ENCODE data around the gene MYO15B.

Gene MYO15B

DNA sequence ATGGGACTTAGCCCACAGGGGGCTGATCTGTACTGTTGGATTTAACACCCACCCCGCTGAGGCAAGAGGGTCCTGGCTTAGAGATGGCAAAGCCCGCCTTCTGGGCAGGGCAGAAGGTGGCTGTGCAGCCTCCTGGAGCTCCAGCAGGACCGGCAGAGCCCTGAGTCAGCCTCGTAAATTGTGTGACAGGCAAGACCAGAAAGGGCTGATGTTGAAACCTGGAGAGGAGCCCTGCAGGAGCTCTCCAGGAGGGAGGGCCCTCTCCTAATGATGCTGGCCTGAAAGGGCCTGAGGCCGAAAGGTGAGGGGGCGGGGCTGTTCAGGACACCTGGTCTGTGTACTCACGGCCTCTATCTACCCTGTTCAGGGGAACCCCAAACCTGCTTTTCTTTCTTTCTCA lies 22.5 kb upstream of the MYO15B start:
- no peak overlapping the region for H3K4me3 Mint-ChIP-seq
- H3K4me1 Mint-ChIP-seq, result no peaks in the 10 kb centered on the region
- ATAC-seq (replicated peaks; ENCODE audit: extremely low read depth, poor library complexity, severe bottlenecking), result no peak
- peaks cover 27% of the 10 kb centered on the region for H3K36me3 Mint-ChIP-seq (ENCODE audit: insufficient read depth)
- H3K27ac Mint-ChIP-seq (ENCODE audit: low read depth), result peak overlapping the region; percentile 46
- no peak for DNase-seq (ENCODE audit: low spot score in 2 of 2)
- no peaks in the 10 kb centered on the region for H3K9me3 Mint-ChIP-seq
- no peaks in the 10 kb centered on the region for H3K27me3 Mint-ChIP-seq

DNA sequence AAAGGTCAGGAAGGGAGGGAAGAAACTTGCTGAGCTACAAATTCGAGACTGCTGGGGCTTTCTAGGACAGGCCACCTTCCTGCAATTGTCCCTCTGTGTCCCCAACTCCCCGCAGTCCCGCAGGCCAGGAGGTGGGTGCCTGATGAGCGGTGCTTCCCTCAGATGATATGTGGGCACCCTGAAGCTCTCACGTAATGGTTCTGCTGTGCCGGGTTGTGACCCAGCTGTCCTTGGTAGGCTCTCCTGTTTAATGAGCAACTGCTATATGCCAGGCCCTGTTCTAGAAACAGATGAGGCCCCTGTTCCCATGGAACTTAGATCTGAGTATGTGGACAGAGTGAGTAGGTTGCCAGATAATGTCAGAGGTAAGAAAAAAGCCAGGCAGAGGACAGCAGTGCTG lies 22.0 kb upstream of the MYO15B start:
- Mint-ChIP-seq H3K4me1 (no peaks in the 10 kb centered on the region), H3K4me3 (no peak overlapping the region), H3K36me3 (ENCODE audit: insufficient read depth) (peaks cover 26% of the 10 kb centered on the region), H3K9me3 (no peaks in the 10 kb centered on the region), H3K27me3 (no peaks in the 10 kb centered on the region), H3K27ac (ENCODE audit: low read depth) (peak overlapping the region; percentile 46)
- ATAC-seq (replicated peaks; ENCODE audit: extremely low read depth, poor library complexity, severe bottlenecking), result no peak
- DNase-seq (ENCODE audit: low spot score in 2 of 2), result no peak

DNA sequence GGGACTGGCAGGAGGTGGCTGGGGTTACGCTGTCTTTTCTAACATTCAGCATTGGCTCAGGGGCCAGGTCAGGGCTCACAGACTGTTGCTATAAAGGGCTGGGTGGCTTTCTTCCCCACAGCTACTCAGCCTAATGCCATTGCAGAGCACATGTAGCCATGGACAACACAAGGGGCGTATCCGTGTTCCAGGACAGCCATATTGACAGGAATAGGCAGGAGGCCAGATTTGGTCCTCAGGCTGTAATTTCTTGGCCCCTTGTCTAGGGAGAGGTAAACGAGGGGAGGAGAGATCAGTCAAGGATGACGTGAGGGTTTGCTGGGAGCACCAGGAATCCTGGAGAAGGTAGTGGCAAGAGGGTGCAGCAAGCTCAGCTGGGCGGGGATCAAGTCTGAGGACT lies 21.2 kb upstream of the MYO15B start:
- Mint-ChIP-seq H3K4me1 (no peaks in the 10 kb centered on the region), H3K27ac (ENCODE audit: low read depth) (no peak overlapping the region), H3K9me3 (no peaks in the 10 kb centered on the region), H3K4me3 (no peak overlapping the region), H3K27me3 (no peaks in the 10 kb centered on the region), H3K36me3 (ENCODE audit: insufficient read depth) (peaks cover 27% of the 10 kb centered on the region)
- ATAC-seq (replicated peaks; ENCODE audit: extremely low read depth, poor library complexity, severe bottlenecking) (no peak), DNase-seq (ENCODE audit: low spot score in 2 of 2) (no peak)

DNA sequence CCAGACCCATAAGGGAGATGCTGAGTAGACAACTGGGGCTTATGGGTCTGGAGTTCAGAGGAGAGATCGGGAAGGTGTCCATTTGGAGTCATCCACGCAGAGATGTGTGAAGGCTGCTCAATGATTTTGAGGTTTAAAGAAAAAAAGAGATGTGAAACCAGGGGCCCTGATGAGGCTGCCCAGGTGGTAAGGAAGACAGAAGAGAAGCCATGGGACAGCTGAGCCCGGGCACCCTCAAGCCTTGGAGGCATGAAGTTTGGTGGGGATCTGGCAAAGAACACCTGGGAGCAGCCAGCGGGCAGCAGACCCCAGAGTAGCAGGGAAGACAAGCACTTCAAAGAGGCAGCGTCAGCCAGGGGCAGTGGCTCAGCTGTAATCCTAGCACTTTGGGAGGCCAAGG lies 20.8 kb upstream of the MYO15B start:
- no peaks in the 10 kb centered on the region for H3K27me3 Mint-ChIP-seq
- DNase-seq (ENCODE audit: low spot score in 2 of 2), result no peak

DNA sequence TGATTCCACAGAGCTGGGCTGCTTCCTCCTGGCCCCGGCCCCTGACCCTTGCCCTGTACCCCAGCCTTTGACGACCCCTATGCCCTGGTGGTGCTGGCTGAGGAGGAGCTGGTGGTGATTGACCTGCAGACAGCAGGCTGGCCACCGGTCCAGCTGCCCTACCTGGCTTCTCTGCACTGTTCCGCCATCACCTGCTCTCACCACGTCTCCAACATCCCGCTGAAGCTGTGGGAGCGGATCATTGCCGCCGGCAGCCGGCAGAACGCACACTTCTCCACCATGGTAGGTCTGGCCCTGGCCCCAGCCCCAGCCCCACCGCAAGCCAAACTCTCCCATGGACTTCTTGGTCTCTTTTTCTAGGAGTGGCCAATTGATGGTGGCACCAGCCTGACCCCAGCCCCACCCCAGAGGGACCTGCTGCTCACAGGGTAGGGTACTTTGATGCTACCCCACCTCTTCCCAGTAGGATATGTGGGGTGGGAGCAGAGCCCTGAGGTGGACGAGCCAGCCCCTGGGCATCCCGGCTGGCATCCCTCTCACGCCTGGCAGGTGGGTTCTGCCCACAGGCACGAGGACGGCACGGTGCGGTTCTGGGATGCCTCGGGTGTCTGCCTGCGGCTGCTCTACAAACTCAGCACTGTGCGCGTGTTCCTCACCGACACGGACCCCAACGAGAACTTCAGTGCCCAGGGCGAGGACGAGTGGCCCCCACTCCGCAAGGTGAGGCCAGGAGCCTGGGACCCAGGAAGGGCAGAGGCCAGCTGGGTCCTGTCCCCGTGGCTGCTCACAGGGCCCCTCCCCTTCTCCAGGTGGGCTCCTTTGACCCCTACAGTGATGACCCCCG lies 19.0 kb upstream of the MYO15B start:
- H3K27me3 Mint-ChIP-seq, result no peaks in the 10 kb centered on the region
- peaks cover 24% of the 10 kb centered on the region for H3K36me3 Mint-ChIP-seq (ENCODE audit: insufficient read depth)
- no peak overlapping the region for H3K27ac Mint-ChIP-seq (ENCODE audit: low read depth)
- no peaks in the 10 kb centered on the region for H3K4me1 Mint-ChIP-seq
- H3K9me3 Mint-ChIP-seq, result no peaks in the 10 kb centered on the region
- ATAC-seq (replicated peaks; ENCODE audit: extremely low read depth, poor library complexity, severe bottlenecking) (no peak), DNase-seq (ENCODE audit: low spot score in 2 of 2) (no peak)
- no peak overlapping the region for H3K4me3 Mint-ChIP-seq

More for the DNA sequence above, 20.8 kb upstream of the MYO15B start:
- Mint-ChIP-seq H3K4me1 (no peaks in the 10 kb centered on the region), H3K36me3 (ENCODE audit: insufficient read depth) (peaks cover 28% of the 10 kb centered on the region), H3K27ac (ENCODE audit: low read depth) (no peak overlapping the region), H3K9me3 (no peaks in the 10 kb centered on the region), H3K4me3 (no peak overlapping the region)
- no peak for ATAC-seq (replicated peaks; ENCODE audit: extremely low read depth, poor library complexity, severe bottlenecking)

DNA sequence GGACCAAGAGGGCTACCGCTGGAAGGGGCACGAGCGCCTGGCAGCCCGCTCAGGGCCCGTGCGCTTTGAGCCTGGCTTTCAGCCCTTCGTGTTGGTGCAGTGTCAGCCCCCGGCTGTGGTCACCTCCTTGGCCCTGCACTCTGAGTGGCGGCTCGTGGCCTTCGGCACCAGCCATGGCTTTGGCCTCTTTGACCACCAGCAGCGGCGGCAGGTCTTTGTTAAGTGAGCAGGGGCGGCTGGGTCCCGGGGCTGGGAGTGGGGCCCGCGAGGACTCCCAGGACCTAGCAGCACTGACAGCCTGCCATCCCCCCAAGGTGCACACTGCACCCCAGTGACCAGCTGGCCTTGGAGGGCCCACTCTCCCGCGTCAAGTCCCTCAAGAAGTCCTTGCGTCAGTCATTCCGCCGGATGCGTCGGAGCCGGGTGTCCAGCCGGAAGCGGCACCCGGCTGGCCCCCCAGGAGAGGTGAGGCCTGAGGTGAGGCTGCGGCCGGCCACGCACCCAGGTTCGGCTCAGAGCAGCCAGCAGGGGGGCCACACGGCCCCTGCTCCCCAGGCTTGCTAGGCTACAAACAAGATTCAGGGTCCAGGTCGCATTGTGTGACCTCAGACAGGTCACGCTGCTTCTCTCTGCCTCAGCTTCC lies 17.4 kb upstream of the MYO15B start:
- Mint-ChIP-seq H3K4me1 (no peaks in the 10 kb centered on the region), H3K27me3 (no peaks in the 10 kb centered on the region), H3K27ac (ENCODE audit: low read depth) (no peak overlapping the region), H3K4me3 (no peak overlapping the region), H3K9me3 (no peaks in the 10 kb centered on the region), H3K36me3 (ENCODE audit: insufficient read depth) (peaks cover 25% of the 10 kb centered on the region)
- DNase-seq (ENCODE audit: low spot score in 2 of 2) (no peak), ATAC-seq (replicated peaks; ENCODE audit: extremely low read depth, poor library complexity, severe bottlenecking) (no peak)

DNA sequence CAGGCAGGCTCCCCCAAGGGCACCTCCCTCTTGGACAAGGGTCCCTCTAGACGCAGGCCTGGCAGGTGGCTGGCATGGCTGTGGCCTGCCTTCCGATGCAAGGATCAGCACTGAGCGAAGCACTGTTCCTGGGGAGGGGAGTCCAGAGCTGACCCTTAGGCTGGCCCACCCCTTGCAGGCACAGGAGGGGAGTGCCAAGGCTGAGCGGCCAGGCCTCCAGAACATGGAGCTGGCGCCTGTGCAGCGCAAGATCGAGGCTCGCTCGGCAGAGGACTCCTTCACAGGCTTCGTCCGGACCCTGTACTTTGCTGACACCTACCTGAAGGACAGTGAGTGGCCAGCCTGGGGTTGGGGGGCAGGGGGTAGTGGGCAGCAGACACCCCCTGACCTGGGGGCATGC lies 16.8 kb upstream of the MYO15B start:
- no peaks in the 10 kb centered on the region for H3K4me1 Mint-ChIP-seq
- no peak for DNase-seq (ENCODE audit: low spot score in 2 of 2)
- H3K27ac Mint-ChIP-seq (ENCODE audit: low read depth), result no peak overlapping the region

DNA sequence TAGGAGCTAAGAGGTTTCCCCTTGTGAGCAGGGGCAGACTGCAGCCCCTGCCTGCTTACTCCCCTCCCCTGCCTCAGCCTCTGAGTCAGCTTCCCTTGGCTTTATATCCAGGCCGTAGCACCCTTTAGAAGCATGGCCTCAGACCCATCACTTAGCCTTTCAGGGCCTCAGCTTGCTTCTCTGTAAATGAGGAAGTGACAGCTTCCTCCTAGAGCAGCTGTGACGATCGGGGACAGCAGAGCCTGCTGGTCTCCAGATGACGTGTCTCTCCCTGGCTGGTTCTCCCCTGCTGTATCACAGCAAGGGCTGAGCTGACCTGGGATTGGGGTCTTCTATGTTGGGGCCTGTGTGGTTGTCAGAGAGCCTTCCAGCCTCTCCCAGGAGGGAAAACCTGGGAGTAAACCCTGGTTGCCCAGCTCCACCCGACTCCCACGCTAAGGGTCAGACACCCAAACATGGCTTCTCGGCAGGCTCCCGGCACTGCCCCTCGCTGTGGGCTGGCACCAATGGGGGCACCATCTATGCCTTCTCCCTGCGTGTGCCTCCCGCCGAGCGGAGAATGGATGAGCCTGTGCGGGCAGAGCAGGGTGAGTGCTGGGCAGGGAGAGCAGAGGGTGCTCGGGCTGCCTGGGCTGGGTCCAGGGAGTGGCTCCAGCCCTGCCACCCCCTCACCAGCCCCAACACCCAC lies 16.3 kb upstream of the MYO15B start:
- H3K4me1 Mint-ChIP-seq, result no peaks in the 10 kb centered on the region
- DNase-seq (ENCODE audit: low spot score in 2 of 2) (no peak), ATAC-seq (replicated peaks; ENCODE audit: extremely low read depth, poor library complexity, severe bottlenecking) (peak; percentile 56)
- H3K4me3 Mint-ChIP-seq, result no peak overlapping the region
- H3K27ac Mint-ChIP-seq (ENCODE audit: low read depth), result no peak overlapping the region
- H3K27me3 Mint-ChIP-seq, result no peaks in the 10 kb centered on the region
- H3K9me3 Mint-ChIP-seq, result no peaks in the 10 kb centered on the region
- H3K36me3 Mint-ChIP-seq (ENCODE audit: insufficient read depth), result peaks cover 17% of the 10 kb centered on the region

More for the DNA sequence above, 16.8 kb upstream of the MYO15B start:
- Mint-ChIP-seq H3K27me3 (no peaks in the 10 kb centered on the region), H3K36me3 (ENCODE audit: insufficient read depth) (peaks cover 21% of the 10 kb centered on the region), H3K9me3 (no peaks in the 10 kb centered on the region), H3K4me3 (no peak overlapping the region)
- ATAC-seq (replicated peaks; ENCODE audit: extremely low read depth, poor library complexity, severe bottlenecking), result no peak

DNA sequence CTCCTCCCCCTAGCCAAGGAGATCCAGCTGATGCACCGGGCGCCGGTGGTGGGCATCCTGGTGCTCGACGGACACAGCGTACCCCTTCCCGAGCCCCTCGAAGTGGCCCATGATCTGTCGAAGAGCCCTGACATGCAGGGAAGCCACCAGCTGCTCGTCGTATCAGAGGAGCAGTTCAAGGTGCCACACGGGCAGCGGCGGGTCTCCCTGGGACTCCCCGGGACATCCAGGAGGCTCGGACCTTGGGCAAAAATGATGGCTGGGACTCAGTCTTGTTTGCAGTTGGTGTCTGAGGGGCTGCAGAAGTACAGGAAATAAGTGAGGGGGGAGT lies 15.8 kb upstream of the MYO15B start:
- Mint-ChIP-seq H3K4me1 (no peaks in the 10 kb centered on the region), H3K27me3 (no peaks in the 10 kb centered on the region), H3K4me3 (no peak overlapping the region), H3K27ac (ENCODE audit: low read depth) (no peak overlapping the region), H3K36me3 (ENCODE audit: insufficient read depth) (peaks cover 13% of the 10 kb centered on the region), H3K9me3 (no peaks in the 10 kb centered on the region)
- ATAC-seq (replicated peaks; ENCODE audit: extremely low read depth, poor library complexity, severe bottlenecking) (no peak), DNase-seq (ENCODE audit: low spot score in 2 of 2) (no peak)

DNA sequence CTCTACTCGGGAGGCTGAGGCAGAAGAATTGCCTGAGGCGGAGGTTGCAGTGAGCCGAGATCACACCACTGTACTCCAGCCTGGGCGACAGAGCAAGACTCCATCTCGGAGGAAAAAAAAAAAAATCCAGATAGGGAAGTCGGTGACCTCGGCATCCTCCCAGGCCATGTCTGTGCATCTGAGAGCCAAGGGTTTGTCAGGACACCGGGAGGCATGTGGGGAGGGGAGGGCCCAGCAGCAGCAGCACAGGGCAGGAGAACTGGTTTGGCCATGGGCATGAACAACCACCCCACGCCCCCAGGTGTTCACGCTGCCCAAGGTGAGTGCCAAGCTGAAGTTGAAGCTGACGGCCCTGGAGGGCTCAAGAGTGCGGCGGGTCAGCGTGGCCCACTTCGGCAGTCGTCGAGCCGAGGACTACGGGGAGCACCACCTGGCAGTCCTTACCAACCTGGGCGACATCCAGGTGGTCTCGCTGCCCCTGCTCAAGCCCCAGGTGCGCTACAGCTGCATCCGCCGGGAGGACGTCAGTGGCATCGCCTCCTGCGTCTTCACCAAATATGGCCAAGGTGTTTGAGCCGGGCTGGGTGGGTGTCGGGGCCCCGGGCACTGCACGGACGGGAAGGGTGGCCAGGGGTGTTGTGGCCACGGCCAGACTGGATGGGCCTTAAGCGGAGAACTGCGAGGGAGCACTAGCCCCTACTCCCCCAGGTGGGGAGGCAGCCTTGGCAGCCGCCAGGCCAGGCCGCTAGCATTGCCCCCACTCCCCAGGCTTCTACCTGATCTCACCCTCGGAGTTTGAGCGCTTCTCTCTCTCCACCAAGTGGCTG lies 14.7 kb upstream of the MYO15B start:
- DNase-seq (ENCODE audit: low spot score in 2 of 2), result no peak
- no peak for ATAC-seq (replicated peaks; ENCODE audit: extremely low read depth, poor library complexity, severe bottlenecking)
- H3K4me3 Mint-ChIP-seq, result no peak overlapping the region
- H3K9me3 Mint-ChIP-seq, result no peaks in the 10 kb centered on the region
- H3K4me1 Mint-ChIP-seq, result no peaks in the 10 kb centered on the region
- peaks cover 7% of the 10 kb centered on the region for H3K36me3 Mint-ChIP-seq (ENCODE audit: insufficient read depth)
- no peak overlapping the region for H3K27ac Mint-ChIP-seq (ENCODE audit: low read depth)
- no peaks in the 10 kb centered on the region for H3K27me3 Mint-ChIP-seq

DNA sequence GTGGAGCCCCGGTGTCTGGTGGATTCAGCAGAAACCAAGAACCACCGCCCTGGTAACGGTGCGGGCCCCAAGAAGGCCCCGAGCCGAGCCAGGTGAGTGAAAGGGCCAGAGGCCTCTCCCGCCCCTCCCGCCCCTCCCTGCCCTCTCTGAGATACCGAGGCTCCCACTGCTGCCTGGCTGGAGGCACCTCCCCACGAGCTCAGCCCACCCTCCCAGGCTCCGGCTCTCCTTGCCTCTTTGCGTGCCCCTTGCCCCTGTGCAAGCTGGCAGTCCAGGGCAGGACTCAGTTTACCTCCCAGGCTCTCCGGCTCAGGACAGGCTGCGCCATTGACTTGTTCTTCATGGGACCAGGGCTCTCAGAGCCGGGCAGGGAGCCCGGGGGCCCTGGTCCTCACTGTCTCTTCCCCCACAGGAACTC lies 14.1 kb upstream of the MYO15B start:
- peaks cover 5% of the 10 kb centered on the region for H3K36me3 Mint-ChIP-seq (ENCODE audit: insufficient read depth)
- H3K27me3 Mint-ChIP-seq, result no peaks in the 10 kb centered on the region
- DNase-seq (ENCODE audit: low spot score in 2 of 2) (no peak), ATAC-seq (replicated peaks; ENCODE audit: extremely low read depth, poor library complexity, severe bottlenecking) (no peak)
- no peak overlapping the region for H3K27ac Mint-ChIP-seq (ENCODE audit: low read depth)
- no peak overlapping the region for H3K4me3 Mint-ChIP-seq
- no peaks in the 10 kb centered on the region for H3K4me1 Mint-ChIP-seq
- H3K9me3 Mint-ChIP-seq, result no peaks in the 10 kb centered on the region

DNA sequence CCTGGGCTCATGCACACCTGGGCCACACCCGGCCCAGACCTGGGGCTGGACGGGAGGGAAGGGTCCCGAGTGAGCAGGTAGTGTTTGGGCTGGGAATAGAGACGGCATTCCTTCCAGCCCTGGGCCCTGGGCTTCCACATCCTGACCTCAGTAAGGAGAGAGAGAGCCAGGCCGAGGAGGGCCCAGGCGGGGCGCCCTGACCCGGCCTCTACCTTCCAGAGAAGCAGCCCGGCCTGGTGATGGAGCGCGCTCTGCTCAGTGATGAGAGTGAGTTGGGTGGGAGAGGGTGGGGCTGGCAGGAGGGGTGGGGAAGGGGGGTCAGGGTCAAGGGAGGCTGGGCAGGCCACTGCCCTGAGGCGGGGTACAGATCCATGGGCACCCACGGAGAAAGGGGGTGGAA lies 13.6 kb upstream of the MYO15B start:
- H3K27ac Mint-ChIP-seq (ENCODE audit: low read depth), result no peak overlapping the region
- peaks cover 7% of the 10 kb centered on the region for H3K36me3 Mint-ChIP-seq (ENCODE audit: insufficient read depth)
- H3K27me3 Mint-ChIP-seq, result no peaks in the 10 kb centered on the region
- no peak overlapping the region for H3K4me3 Mint-ChIP-seq
- ATAC-seq (replicated peaks; ENCODE audit: extremely low read depth, poor library complexity, severe bottlenecking) (no peak), DNase-seq (ENCODE audit: low spot score in 2 of 2) (no peak)
- no peaks in the 10 kb centered on the region for H3K4me1 Mint-ChIP-seq
- H3K9me3 Mint-ChIP-seq, result no peaks in the 10 kb centered on the region

All from central memory CD8-positive, alpha-beta T cell (primary cell).